GM19397 (cell line): ENCODE data around the gene GAP43.

Experiments used
- ATAC-seq: cut with Tn5 transposase; IDR thresholded peaks from one replicate; pipeline ENCODE4 v1.9.1; 2021; ENCODE audit warnings: mild to moderate bottlenecking, moderate library complexity; ENCODE audit not compliant: unreplicated experiment

The GAP43 gene

GRCh38 chr3:115758076-115758763 lies 134.9 kb downstream of the GAP43 start:
- no peak for ATAC-seq

- ATAC-seq = no peak
These were observed 137.4 kb downstream of the GAP43 start for GRCh38 chr3:115760716-115761115.

- no peak for ATAC-seq
These were observed 138.6 kb downstream of the GAP43 start for GRCh38 chr3:115761927-115762305.

- ATAC-seq = no peak
These were observed 143.5 kb downstream of the GAP43 start for GRCh38 chr3:115766587-115767482.

GRCh38 chr3:115768661-115769060 lies 145.4 kb downstream of the GAP43 start:
- no peak for ATAC-seq
